ENCODE data around the gene GPR42. TPM values are rescaled to one million over a fixed set of nuclear protein-coding genes. Genes with fewer than 3 reads are reported as not detected.
"Not testable (repeated sequence)": the region's sequence is repeated elsewhere in the genome, so short reads cannot be mapped to it uniquely, and the experiment has no call there.

The GPR42 gene
- total RNA-seq, 1 experiment from 2014 or later, result not detected

GRCh38 chr19:35399948-35400772 lies 29.3 kb downstream of the GPR42 start (continued):
- no peak for TF ChIP-seq CTCF (IDR thresholded peaks at IDR 0.05 in 2 of 3, conservative IDR thresholded peaks at IDR 0.05 in 1 of 3; ENCODE audit: borderline replicate concordance in 1 of 3, insufficient read depth in 1 of 3, low read depth in 2 of 3, low read length in 2 of 3)

GRCh38 chr19:35400773-35401100 lies 29.9 kb downstream of the GPR42 start:
- Histone ChIP-seq H3K9me2 (ENCODE audit: insufficient read depth) (no peaks in the 10 kb centered on the region), H3K79me2 (ENCODE audit: insufficient read depth, low read length) (no peaks in the 10 kb centered on the region), H3K9ac (ENCODE audit: low read length) (no peak overlapping the region), H3K27me3 (ENCODE audit: insufficient read depth, low read length) (no peaks in the 10 kb centered on the region), H3K4me3 (replicated peaks in 1 of 2; ENCODE audit: low read depth in 1 of 2, low read length in 2 of 2) (no peak overlapping the region), H3K4me1 (ENCODE audit: control insufficient read depth in 1 of 2, insufficient read depth in 2 of 2, low read length in 2 of 2) (peaks cover 0 to 4% of the 10 kb centered on the region in 2 experiments; a peak in 1 of 4 replicates), H3K4me2 (ENCODE audit: low read length) (no peak overlapping the region), H4K20me1 (ENCODE audit: insufficient read depth) (no peaks in the 10 kb centered on the region), H3K36me3 (ENCODE audit: control insufficient read depth in 1 of 2, insufficient read depth in 2 of 2, low read length in 2 of 2) (no peaks in the 10 kb centered on the region), H2AFZ (ENCODE audit: low read depth, low read length, poor library complexity, severe bottlenecking) (no peak overlapping the region), H3K27ac (ENCODE audit: low read depth, low read length) (no peak overlapping the region), H3K9me3 (ENCODE audit: control insufficient read depth in 1 of 2, insufficient read depth in 1 of 2, low read depth in 1 of 2, low read length in 2 of 2) (no peaks in the 10 kb centered on the region)
- intact Hi-C loops (cut with micrococcal nuclease), result no loop called here
- no TSS peak for BruUV-seq (replicated peaks)
- ATAC-seq, result no peak
- RAD21 ChIA-PET (ENCODE audit: low non-redundant PET in 1 of 2, low total read pairs in 2 of 2, uncharacterized antibody in 2 of 2, unreplicated experiment in 2 of 2), result no interaction called here
- POLR2A ChIA-PET, result no interaction called here
- TF ChIP-seq ZBTB33 (IDR thresholded peaks at IDR 0.05; ENCODE audit: extremely low read depth, insufficient replicate concordance, low read length), result no peak
- TF ChIP-seq FOSL1 (IDR thresholded peaks at IDR 0.05; ENCODE audit: low read depth), result no peak
- CTCF ChIA-PET, result no interaction called here
- no peak for DNase-seq (ENCODE audit: low read depth, low spot score)

GRCh38 chr19:35401416-35401815 lies 30.5 kb downstream of the GPR42 start:
- POLR2A ChIA-PET; H3K9me2 ChIP-seq (ENCODE audit: insufficient read depth); RAD21 ChIA-PET (ENCODE audit: low non-redundant PET in 1 of 2, low total read pairs in 2 of 2, uncharacterized antibody in 2 of 2, unreplicated experiment in 2 of 2); H3K79me2 ChIP-seq (ENCODE audit: insufficient read depth, low read length); H4K20me1 ChIP-seq (ENCODE audit: insufficient read depth); H3K4me1 ChIP-seq (ENCODE audit: control insufficient read depth in 1 of 2, insufficient read depth in 2 of 2, low read length in 2 of 2); intact Hi-C loops (cut with micrococcal nuclease); DNase-seq (ENCODE audit: low read depth, low spot score); H3K4me2 ChIP-seq (ENCODE audit: low read length); ATAC-seq; H2AFZ ChIP-seq (ENCODE audit: low read depth, low read length, poor library complexity, severe bottlenecking); H3K9me3 ChIP-seq (ENCODE audit: control insufficient read depth in 1 of 2, insufficient read depth in 1 of 2, low read depth in 1 of 2, low read length in 2 of 2); H3K27me3 ChIP-seq (ENCODE audit: insufficient read depth, low read length); BruUV-seq (replicated peaks); H3K27ac ChIP-seq (ENCODE audit: low read depth, low read length); H3K4me3 ChIP-seq (replicated peaks in 1 of 2; ENCODE audit: low read depth in 1 of 2, low read length in 2 of 2); CTCF ChIA-PET; H3K9ac ChIP-seq (ENCODE audit: low read length); H3K36me3 ChIP-seq (ENCODE audit: control insufficient read depth in 1 of 2, insufficient read depth in 2 of 2, low read length in 2 of 2): not testable (repeated sequence)
